AG08396 (cell line): ENCODE results near the gene TPRX1.
"Not testable (repeated sequence)": the region's sequence is repeated elsewhere in the genome, so short reads cannot be mapped to it uniquely, and the experiment has no call there.

ENCODE experiments used
- DNase-seq: peaks from one replicate; pipeline ENCODE4 v3.0.0; 2012; ENCODE audit warnings: low spot score, mixed read lengths

The TPRX1 gene

GRCh38 chr19:47766670-47767069, 37.7 kb downstream of the TPRX1 start:
- DNase-seq = no peak

DNA sequence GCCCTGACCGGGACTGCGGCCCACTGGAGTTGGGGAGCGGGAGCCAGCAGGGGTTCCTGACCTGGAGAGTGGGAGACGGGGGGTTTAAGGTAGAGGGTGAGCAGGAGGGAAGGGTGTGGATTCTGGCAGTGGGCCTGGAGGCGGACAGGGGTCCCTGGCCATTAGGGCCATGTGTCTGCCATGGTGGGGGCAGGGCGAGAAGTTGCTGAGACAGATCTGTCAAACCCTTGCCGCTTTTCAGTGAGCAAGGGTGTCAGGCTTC, 38.1 kb downstream of the TPRX1 start:
- DNase-seq = no peak

DNA sequence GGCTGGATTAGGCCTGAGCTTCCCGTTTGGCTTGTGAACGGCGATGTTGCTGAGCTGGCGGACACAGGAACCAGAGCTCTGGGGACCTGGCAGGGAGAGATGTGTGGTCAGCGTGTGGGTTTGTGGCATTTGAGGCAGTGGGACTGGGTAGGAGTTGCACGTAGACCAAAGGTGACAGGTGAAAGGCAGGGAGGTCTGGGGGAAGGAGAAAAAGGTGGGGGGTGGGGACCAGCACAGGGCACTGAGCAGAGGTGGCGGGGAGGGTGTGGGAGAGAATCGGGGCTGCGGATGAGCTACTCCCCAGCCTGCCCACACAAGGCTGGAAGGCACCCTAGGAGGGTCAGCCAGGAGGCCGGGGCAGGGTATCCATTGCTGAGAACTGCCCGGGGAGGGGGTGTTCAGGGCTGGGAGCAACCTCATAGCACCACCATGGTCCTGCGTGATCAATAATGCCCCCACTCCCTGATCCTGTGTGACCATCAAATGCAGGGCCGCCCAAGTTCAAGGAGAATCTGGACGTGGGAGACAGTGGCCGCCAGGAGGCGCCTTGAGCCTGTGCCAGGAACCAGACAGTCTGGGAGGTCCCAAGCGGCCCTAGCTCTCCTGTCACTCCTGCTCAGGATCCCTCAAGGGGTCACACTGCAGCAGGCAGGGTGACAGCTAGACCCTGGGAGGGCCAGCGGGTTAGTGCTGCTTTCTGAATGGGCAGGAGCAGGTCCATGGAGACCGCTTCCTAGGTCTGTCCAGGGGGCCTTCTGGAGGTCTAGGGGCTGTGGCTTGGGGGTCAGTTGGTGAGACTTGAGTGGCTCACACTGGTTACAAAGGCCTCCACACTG, 38.6 kb downstream of the TPRX1 start:
- DNase-seq = peak; percentile 70

- not testable (repeated sequence) for DNase-seq
Observed at GRCh38 chr19:47764705-47765104, 39.6 kb downstream of the TPRX1 start.

- no peak for DNase-seq
Observed at GRCh38 chr19:47762615-47763308, 41.6 kb downstream of the TPRX1 start.

- no peak for DNase-seq
Observed at GRCh38 chr19:47762151-47762550, 42.2 kb downstream of the TPRX1 start.

- no peak for DNase-seq
Observed at GRCh38 chr19:47761566-47761965, 42.8 kb downstream of the TPRX1 start.

GRCh38 chr19:47760632-47760999, 43.7 kb downstream of the TPRX1 start:
- DNase-seq = no peak

- DNase-seq = no peak
Observed at GRCh38 chr19:47758443-47758804, 45.9 kb downstream of the TPRX1 start.

GRCh38 chr19:47757617-47758442, 46.5 kb downstream of the TPRX1 start:
- no peak for DNase-seq

- DNase-seq = no peak
Observed at GRCh38 chr19:47756953-47757608, 47.3 kb downstream of the TPRX1 start.

GRCh38 chr19:47756627-47756929, 47.8 kb downstream of the TPRX1 start:
- no peak for DNase-seq

GRCh38 chr19:47755762-47756626, 48.4 kb downstream of the TPRX1 start:
- DNase-seq = no peak

DNA sequence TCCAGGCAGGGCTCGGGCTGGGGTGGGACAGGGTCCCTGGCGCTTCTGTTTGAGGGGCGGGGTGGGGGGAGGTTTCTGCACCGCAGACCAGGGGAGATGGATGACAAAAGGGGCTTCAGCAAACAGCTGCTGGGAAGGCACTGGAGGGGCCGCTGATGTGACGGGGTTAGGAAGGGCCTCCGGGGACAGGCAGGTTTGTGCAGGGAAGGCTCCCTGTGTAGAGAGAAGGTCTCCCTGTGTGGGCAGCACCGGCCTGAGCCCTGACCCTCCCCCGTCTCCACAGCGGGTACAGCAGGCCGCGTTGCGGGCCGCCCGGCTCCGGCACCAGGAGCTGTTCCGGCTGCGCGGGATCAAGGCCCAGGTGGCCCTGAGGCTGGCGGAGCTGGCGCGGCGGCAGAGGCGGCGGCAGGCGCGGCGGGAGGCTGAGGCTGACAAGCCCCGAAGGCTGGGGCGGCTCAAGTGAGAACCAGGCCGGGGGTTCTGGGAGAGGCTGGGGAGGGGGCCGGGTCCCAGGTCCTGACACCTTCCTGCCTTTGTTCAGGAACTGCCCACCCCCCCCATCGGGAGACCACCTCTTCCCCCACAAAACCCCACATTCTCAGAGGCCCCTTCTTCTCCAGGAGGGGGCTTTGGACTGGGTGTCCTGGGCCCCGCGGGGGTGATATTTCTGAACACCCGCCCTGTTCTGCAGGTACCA, 49.1 kb downstream of the TPRX1 start:
- DNase-seq = no peak

- DNase-seq = no peak
Observed at GRCh38 chr19:47754206-47755064, 49.9 kb downstream of the TPRX1 start.

DNA sequence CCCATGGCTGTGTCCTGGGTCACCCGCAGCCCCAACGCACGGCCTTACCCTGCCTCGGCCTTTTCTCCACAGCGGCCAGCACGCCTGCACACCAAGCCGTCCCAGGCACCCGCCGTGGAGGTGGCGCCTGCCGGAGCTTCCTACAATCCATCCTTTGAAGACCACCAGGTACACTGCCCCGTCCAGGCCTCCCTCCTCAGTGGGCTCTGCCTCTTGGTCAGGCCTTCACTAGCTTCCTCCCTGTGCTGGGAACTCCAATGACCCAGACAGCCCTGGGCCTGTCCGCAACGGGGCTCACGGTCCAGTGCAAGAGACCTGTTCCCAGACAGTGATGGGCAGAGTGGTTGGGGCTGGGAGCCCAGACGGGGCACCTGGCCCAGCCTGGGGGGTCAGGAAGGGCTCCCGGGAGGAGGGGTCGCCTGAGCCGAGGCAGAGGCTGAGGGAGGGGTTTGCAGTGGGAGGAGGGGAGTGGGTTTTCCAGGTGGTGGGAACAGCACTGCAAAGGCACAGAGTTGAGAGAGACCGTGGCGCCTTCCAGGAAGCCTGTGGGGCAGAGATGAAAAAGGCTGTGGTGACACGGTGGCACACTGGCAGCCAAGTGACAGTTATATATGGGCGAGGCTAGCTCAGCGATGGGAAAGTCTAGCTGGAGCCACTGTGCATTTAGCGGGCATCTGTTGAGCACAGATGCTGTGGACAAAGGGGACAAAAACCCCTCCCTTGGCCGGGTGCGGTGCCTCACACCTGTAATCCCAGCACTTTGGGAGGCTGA, 51.7 kb downstream of the TPRX1 start:
- DNase-seq = no peak
